HCT116 (cell line): ENCODE data around the gene LDLRAD4. TPM values are rescaled to one million over a fixed set of nuclear protein-coding genes. Genes with fewer than 3 reads are reported as not detected.

Experiments
- ATAC-seq: fragments of 200-7000 bp; cut with Tn5 transposase; 2 replicates; pipeline ENCODE4 v1.9.1; 2020; ENCODE audit warnings: mild to moderate bottlenecking, moderate library complexity
- BruUV-seq: library from RNA; stranded (reverse); fragments of 400-500 nt; replicated peaks from 2 replicates; lab custom pipeline; 2021; lab: Mats Ljungman, UMichigan
- CTCF ChIA-PET: fragments of 300-600 bp; sonication (Branson Sonifier 250); formaldehyde crosslinking; loops from one replicate; lab custom pipeline; 2021; ENCODE audit warnings: antibody characterized with exemption; lab: Charles Lee
- POLR2A ChIA-PET: fragments of 300-600, 350-600 bp; sonication (Branson Sonifier 250); formaldehyde crosslinking; loops from one replicate; lab custom pipeline; 2021; ENCODE audit warnings: antibody characterized with exemption; lab: Charles Lee
- RAD21 ChIA-PET, 2 experiments: fragments of 300-600 bp; sonication (Branson Sonifier 250); formaldehyde crosslinking; loops; one replicate each; lab custom pipeline; 2023; ENCODE audit warnings: low total read pairs in 2 of 2; ENCODE audit not compliant: uncharacterized antibody in 2 of 2, unreplicated experiment in 2 of 2, low non-redundant PET in 1 of 2; lab: Charles Lee
- DNase-seq: peaks from one replicate; pipeline ENCODE4 v3.0.0-alpha.2; 2010; ENCODE audit warnings: low read depth, low spot score
- H2AFZ ChIP-seq: fragments of 200-600 bp; shearing (Covaris generic), sonication (generic); 2 replicates; pipeline ENCODE4 v1.6.1; 2017; ENCODE audit warnings: low read depth, mixed run types, mixed read lengths, antibody characterized with exemption, low read length; ENCODE audit not compliant: poor library complexity, severe bottlenecking
- H3K27ac ChIP-seq: 2 replicates; pipeline ENCODE4 v1.5.1; 2012; ENCODE audit warnings: low read depth, low read length
- H3K27me3 ChIP-seq: fragments of 200-600 bp; sonication (generic); 2 replicates; pipeline ENCODE4 v1.6.1; 2016; ENCODE audit warnings: mixed run types, low read length, mixed read lengths; ENCODE audit not compliant: insufficient read depth
- H3K36me3 ChIP-seq, 2 experiments: fragments of 200-500 bp in 1 of 2; fragments of 200-600 bp in 1 of 2; sonication (Bioruptor generic) in 1 of 2; sonication (generic) in 1 of 2; 2 replicates each; pipeline versions ENCODE4 v1.5.1 to v1.6.1; 2014 to 2016; ENCODE audit warnings: low read length in 2 of 2, inconsistent platforms in 1 of 2, mixed read lengths in 1 of 2, mixed run types in 1 of 2; ENCODE audit not compliant: insufficient read depth in 2 of 2, control insufficient read depth in 1 of 2
- H3K4me1 ChIP-seq, 2 experiments: fragments of 200-600 bp in 1 of 2; sonication (generic) in 1 of 2; 2 replicates each; pipeline versions ENCODE4 v1.5.1 to v1.6.1; 2012 to 2017; ENCODE audit warnings: low read length in 2 of 2, inconsistent platforms in 1 of 2, mild to moderate bottlenecking in 1 of 2, mixed read lengths in 1 of 2, mixed run types in 1 of 2, moderate library complexity in 1 of 2; ENCODE audit not compliant: insufficient read depth in 2 of 2, control insufficient read depth in 1 of 2
- H3K4me2 ChIP-seq: fragments of 200-600 bp; sonication (generic); 2 replicates; pipeline ENCODE4 v1.6.1; 2017; ENCODE audit warnings: mixed run types, low read length, mixed read lengths
- H3K4me3 ChIP-seq, 2 experiments: fragments of 200-600 bp in 1 of 2; sonication (generic) in 1 of 2; replicated peaks in 1 of 2; 2 replicates each; pipeline ENCODE4 v1.5.1; 2011 to 2016; ENCODE audit warnings: low read length in 2 of 2, control low read depth in 1 of 2, low read depth in 1 of 2, mild to moderate bottlenecking in 1 of 2, mixed read lengths in 1 of 2, mixed run types in 1 of 2
- H3K79me2 ChIP-seq: fragments of 200-600 bp; sonication (generic); 2 replicates; pipeline ENCODE4 v1.6.1; 2017; ENCODE audit warnings: mild to moderate bottlenecking, mixed run types, low read length, moderate library complexity, mixed read lengths; ENCODE audit not compliant: insufficient read depth
- H3K9ac ChIP-seq: fragments of 200-600 bp; sonication (generic); 2 replicates; pipeline ENCODE4 v1.6.1; 2016; ENCODE audit warnings: low read length, mixed read lengths
- H3K9me2 ChIP-seq: fragments of 200-600 bp; sonication (generic), shearing (Covaris generic); 2 replicates; pipeline ENCODE4 v1.6.1; 2017; ENCODE audit warnings: mixed run types, mild to moderate bottlenecking, moderate library complexity; ENCODE audit not compliant: insufficient read depth
- H3K9me3 ChIP-seq, 2 experiments: fragments of 200-500 bp in 1 of 2; fragments of 200-600 bp in 1 of 2; sonication (Bioruptor generic) in 1 of 2; sonication (generic) in 1 of 2; 2 replicates each; pipeline ENCODE4 v1.6.1; 2014 to 2017; ENCODE audit warnings: low read length in 2 of 2, mixed read lengths in 2 of 2, inconsistent platforms in 1 of 2, low read depth in 1 of 2, mild to moderate bottlenecking in 1 of 2, mixed run types in 1 of 2, moderate library complexity in 1 of 2; ENCODE audit not compliant: control insufficient read depth in 1 of 2, insufficient read depth in 1 of 2
- H4K20me1 ChIP-seq: fragments of 200-600 bp; sonication (generic), shearing (Covaris generic); 2 replicates; pipeline ENCODE4 v1.6.1; 2017; ENCODE audit warnings: mixed run types, mild to moderate bottlenecking, moderate library complexity; ENCODE audit not compliant: insufficient read depth
- CEBPB ChIP-seq: IDR thresholded peaks from 2 replicates; pipeline ENCODE4 v1.6.1; 2012; ENCODE audit warnings: low read depth
- EGR1 ChIP-seq: IDR thresholded peaks from 2 replicates; pipeline ENCODE4 v1.6.1; 2012; ENCODE audit warnings: low read depth
- ELF1 ChIP-seq: IDR thresholded peaks from 2 replicates; pipeline ENCODE4 v1.6.1; 2012; ENCODE audit warnings: low read depth, borderline replicate concordance
- MAX ChIP-seq: IDR thresholded peaks from 2 replicates; pipeline ENCODE4 v1.6.1; 2012
- POLR2A ChIP-seq: IDR thresholded peaks from 2 replicates; pipeline ENCODE4 v1.7.0; 2011; ENCODE audit warnings: borderline replicate concordance; ENCODE audit not compliant: insufficient read depth, insufficient read length; ENCODE audit errors: extremely low read depth
- REST ChIP-seq: IDR thresholded peaks from 2 replicates; pipeline ENCODE4 v1.6.1; 2012; ENCODE audit warnings: low read depth
- SIN3A ChIP-seq: IDR thresholded peaks from 2 replicates; pipeline ENCODE4 v1.6.1; 2012; ENCODE audit warnings: low read depth
- SP1 ChIP-seq: IDR thresholded peaks from 2 replicates; pipeline ENCODE4 v1.6.1; 2012; ENCODE audit warnings: low read depth
- SRF ChIP-seq: IDR thresholded peaks from 2 replicates; pipeline ENCODE4 v1.6.1; 2012; ENCODE audit warnings: low read depth
- YY1 ChIP-seq: IDR thresholded peaks from 2 replicates; pipeline ENCODE4 v1.6.1; 2011; ENCODE audit warnings: low read length, low read depth, moderate library complexity, mild to moderate bottlenecking; ENCODE audit not compliant: insufficient replicate concordance; ENCODE audit errors: extremely low read depth
- ZBTB33 ChIP-seq: IDR thresholded peaks from 2 replicates; pipeline ENCODE4 v1.6.1; 2011; ENCODE audit warnings: mild to moderate bottlenecking, low read length, moderate library complexity; ENCODE audit not compliant: insufficient replicate concordance; ENCODE audit errors: extremely low read depth
- ZFX ChIP-seq: fragments of 450-650 bp; IDR thresholded peaks from 2 replicates; pipeline ENCODE4 v1.6.1; 2017
- ZNF274 ChIP-seq: fragments of 200-500 bp; sonication (Bioruptor generic); IDR thresholded peaks from 2 replicates; pipeline ENCODE4 v1.6.1; 2014; ENCODE audit warnings: mild to moderate bottlenecking, low read depth, low read length, inconsistent platforms
- intact Hi-C: fragments of 100-400 bp; cut with micrococcal nuclease; formaldehyde crosslinking; loops from 2 replicates; pipeline ENCODE4 v1.10.0; 2022
- total RNA-seq: library from RNA; stranded (reverse); gene quantifications from one replicate; pipeline ENCODE4 v1.2.1, GENCODE V29; 2021; ENCODE audit not compliant: unreplicated experiment

LDLRAD4 gene
- total RNA-seq, 1 experiment from 2014 or later: 1.2 TPM

- Histone ChIP-seq H3K9me3 (no peaks in the 10 kb centered on the region), H3K36me3 (no peaks in the 10 kb centered on the region), H3K27ac (no peak overlapping the region), H3K9me2 (no peaks in the 10 kb centered on the region), H3K4me3 (no peak overlapping the region), H3K79me2 (no peaks in the 10 kb centered on the region), H4K20me1 (no peaks in the 10 kb centered on the region), H3K4me1 (no peaks in the 10 kb centered on the region), H3K27me3 (0 out of 2 replicates have a peak, but pooled peaks cover 4% of the 10 kb centered on the region), H3K4me2 (no peak overlapping the region), H3K9ac (no peak overlapping the region), H2AFZ (no peak overlapping the region)
- ChIA-PET RAD21 (no interaction called here), POLR2A (no interaction called here), CTCF (no interaction called here)
- no peak for TF ChIP-seq CEBPB
- TF ChIP-seq REST: no peak
- TF ChIP-seq MAX: no peak
- no peak for TF ChIP-seq YY1
- no peak for TF ChIP-seq ZNF274
- no peak for TF ChIP-seq SRF
- no peak for TF ChIP-seq ELF1
- TF ChIP-seq SIN3A: no peak
- no peak for TF ChIP-seq ZBTB33
- TF ChIP-seq POLR2A: no peak
- TF ChIP-seq EGR1: no peak
- TF ChIP-seq SP1: no peak
- no peak for TF ChIP-seq ZFX
- no peak for DNase-seq
- ATAC-seq: no peak
- no TSS peak for BruUV-seq
- intact Hi-C loops: no loop called here
Measured at GRCh38 chr18:13287372-13287771, 68.8 kb downstream of the LDLRAD4 start.
